SK-N-SH treated with all-trans-retinoic acid at 6 μM for 48 hours (cell line): Measurements from ENCODE around the gene CIC.

ENCODE experiments used
- ARNTL ChIP-seq: fragments of 450-650 bp; formaldehyde crosslinking; IDR thresholded peaks from 2 replicates; pipeline ENCODE4 v1.5.0; 2020; ENCODE audit warnings: low read depth, mild to moderate bottlenecking, moderate library complexity, borderline replicate concordance
- ESRRG ChIP-seq: fragments of 250-450 bp; sonication (Bioruptor Pico); IDR thresholded peaks from 2 replicates; pipeline ENCODE4 v1.6.1; 2021; ENCODE audit warnings: mild to moderate bottlenecking
- GLIS3 ChIP-seq: fragments of 250-450 bp; sonication (Bioruptor Pico); IDR thresholded peaks from 2 replicates; pipeline ENCODE4 v1.5.0; 2020; ENCODE audit warnings: mild to moderate bottlenecking, moderate library complexity
- ISL1 ChIP-seq: fragments of 250-450 bp; sonication (Bioruptor Pico); IDR thresholded peaks from 2 replicates; pipeline ENCODE4 v2.1.2; 2022; ENCODE audit warnings: mild to moderate bottlenecking, moderate library complexity
- OSR1 ChIP-seq: fragments of 250-450 bp; sonication (Bioruptor Pico); IDR thresholded peaks from 2 replicates; pipeline ENCODE4 v1.8.0; 2022; ENCODE audit warnings: moderate library complexity, mild to moderate bottlenecking, inconsistent platforms
- PPARA ChIP-seq: fragments of 250-450 bp; sonication (Bioruptor Pico); IDR thresholded peaks from 2 replicates; pipeline ENCODE4 v1.5.0; 2020; ENCODE audit warnings: mild to moderate bottlenecking, borderline replicate concordance
- RARB ChIP-seq: fragments of 250-450 bp; sonication (Bioruptor Pico); IDR thresholded peaks from 2 replicates; pipeline ENCODE4 v1.8.0; 2021; ENCODE audit warnings: mild to moderate bottlenecking, moderate library complexity
- TCF4 ChIP-seq: fragments of 250-450 bp; sonication (Bioruptor Pico); IDR thresholded peaks from 2 replicates; pipeline ENCODE4 v1.8.0; 2021; ENCODE audit warnings: mild to moderate bottlenecking, moderate library complexity, borderline replicate concordance
- TOX ChIP-seq: fragments of 250-450 bp; sonication (Bioruptor Pico); IDR thresholded peaks from 2 replicates; pipeline ENCODE4 v1.8.0; 2021; ENCODE audit warnings: mild to moderate bottlenecking, moderate library complexity, borderline replicate concordance
- ZFP30 ChIP-seq: fragments of 450-650 bp; formaldehyde crosslinking; IDR thresholded peaks from 2 replicates; pipeline ENCODE4 v1.5.0; 2022; ENCODE audit warnings: mild to moderate bottlenecking, moderate library complexity
- ZNF70 ChIP-seq: fragments of 450-650 bp; formaldehyde crosslinking; IDR thresholded peaks from 2 replicates; pipeline ENCODE4 v1.5.0; 2020; ENCODE audit warnings: mild to moderate bottlenecking, moderate library complexity
- TF ChIP-seq, protein P1 (sequence below): fragments of 250-450 bp; sonication (Bioruptor Pico); IDR thresholded peaks from 2 replicates; pipeline ENCODE4 v1.8.0; 2020; ENCODE audit warnings: mild to moderate bottlenecking, moderate library complexity, borderline replicate concordance
- TF ChIP-seq, protein P2 (sequence below): fragments of 250-450 bp; sonication (Bioruptor Pico); IDR thresholded peaks from 2 replicates; pipeline ENCODE4 v1.5.0; 2020; ENCODE audit warnings: mild to moderate bottlenecking, moderate library complexity
- TF ChIP-seq, protein P3 (sequence below): fragments of 250-450 bp; sonication (Bioruptor Pico); IDR thresholded peaks from 2 replicates; pipeline ENCODE4 v1.5.1; 2021; ENCODE audit warnings: mild to moderate bottlenecking, moderate library complexity

DNA sequence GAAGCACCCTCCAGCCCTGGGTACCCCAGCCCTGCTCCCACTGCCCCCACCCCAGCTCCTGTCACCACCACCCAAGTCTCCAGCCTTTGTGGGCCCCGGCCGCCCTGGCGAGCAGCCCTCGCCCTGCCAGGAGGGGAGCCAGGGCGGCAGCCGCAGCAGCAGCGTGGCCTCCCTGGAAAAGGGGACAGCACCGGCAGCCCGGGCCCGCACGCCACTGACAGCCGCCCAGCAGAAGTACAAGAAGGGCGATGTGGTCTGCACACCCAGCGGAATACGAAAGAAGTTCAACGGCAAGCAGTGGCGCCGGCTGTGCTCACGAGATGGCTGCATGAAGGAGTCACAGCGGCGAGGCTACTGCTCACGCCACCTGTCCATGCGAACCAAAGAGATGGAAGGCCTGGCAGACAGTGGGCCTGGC, 3.9 kb downstream of the CIC start:
- TF ChIP-seq RARB (CRISPR knock-in tag), result no peak
- no peak for TF ChIP-seq PPARA (CRISPR knock-in tag)
- TF ChIP-seq, protein P1, sequence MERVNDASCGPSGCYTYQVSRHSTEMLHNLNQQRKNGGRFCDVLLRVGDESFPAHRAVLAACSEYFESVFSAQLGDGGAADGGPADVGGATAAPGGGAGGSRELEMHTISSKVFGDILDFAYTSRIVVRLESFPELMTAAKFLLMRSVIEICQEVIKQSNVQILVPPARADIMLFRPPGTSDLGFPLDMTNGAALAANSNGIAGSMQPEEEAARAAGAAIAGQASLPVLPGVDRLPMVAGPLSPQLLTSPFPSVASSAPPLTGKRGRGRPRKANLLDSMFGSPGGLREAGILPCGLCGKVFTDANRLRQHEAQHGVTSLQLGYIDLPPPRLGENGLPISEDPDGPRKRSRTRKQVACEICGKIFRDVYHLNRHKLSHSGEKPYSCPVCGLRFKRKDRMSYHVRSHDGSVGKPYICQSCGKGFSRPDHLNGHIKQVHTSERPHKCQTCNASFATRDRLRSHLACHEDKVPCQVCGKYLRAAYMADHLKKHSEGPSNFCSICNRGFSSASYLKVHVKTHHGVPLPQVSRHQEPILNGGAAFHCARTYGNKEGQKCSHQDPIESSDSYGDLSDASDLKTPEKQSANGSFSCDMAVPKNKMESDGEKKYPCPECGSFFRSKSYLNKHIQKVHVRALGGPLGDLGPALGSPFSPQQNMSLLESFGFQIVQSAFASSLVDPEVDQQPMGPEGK (CRISPR knock-in tag), result no peak
- no peak for TF ChIP-seq ZFP30 (CRISPR knock-in tag)
- no peak for TF ChIP-seq ESRRG (CRISPR knock-in tag)
- TF ChIP-seq ARNTL (CRISPR knock-in tag), result no peak
- no peak for TF ChIP-seq OSR1
- TF ChIP-seq, protein P2, sequence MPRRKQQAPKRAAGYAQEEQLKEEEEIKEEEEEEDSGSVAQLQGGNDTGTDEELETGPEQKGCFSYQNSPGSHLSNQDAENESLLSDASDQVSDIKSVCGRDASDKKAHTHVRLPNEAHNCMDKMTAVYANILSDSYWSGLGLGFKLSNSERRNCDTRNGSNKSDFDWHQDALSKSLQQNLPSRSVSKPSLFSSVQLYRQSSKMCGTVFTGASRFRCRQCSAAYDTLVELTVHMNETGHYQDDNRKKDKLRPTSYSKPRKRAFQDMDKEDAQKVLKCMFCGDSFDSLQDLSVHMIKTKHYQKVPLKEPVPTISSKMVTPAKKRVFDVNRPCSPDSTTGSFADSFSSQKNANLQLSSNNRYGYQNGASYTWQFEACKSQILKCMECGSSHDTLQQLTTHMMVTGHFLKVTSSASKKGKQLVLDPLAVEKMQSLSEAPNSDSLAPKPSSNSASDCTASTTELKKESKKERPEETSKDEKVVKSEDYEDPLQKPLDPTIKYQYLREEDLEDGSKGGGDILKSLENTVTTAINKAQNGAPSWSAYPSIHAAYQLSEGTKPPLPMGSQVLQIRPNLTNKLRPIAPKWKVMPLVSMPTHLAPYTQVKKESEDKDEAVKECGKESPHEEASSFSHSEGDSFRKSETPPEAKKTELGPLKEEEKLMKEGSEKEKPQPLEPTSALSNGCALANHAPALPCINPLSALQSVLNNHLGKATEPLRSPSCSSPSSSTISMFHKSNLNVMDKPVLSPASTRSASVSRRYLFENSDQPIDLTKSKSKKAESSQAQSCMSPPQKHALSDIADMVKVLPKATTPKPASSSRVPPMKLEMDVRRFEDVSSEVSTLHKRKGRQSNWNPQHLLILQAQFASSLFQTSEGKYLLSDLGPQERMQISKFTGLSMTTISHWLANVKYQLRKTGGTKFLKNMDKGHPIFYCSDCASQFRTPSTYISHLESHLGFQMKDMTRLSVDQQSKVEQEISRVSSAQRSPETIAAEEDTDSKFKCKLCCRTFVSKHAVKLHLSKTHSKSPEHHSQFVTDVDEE (CRISPR knock-in tag), result no peak
- TF ChIP-seq, protein P3, sequence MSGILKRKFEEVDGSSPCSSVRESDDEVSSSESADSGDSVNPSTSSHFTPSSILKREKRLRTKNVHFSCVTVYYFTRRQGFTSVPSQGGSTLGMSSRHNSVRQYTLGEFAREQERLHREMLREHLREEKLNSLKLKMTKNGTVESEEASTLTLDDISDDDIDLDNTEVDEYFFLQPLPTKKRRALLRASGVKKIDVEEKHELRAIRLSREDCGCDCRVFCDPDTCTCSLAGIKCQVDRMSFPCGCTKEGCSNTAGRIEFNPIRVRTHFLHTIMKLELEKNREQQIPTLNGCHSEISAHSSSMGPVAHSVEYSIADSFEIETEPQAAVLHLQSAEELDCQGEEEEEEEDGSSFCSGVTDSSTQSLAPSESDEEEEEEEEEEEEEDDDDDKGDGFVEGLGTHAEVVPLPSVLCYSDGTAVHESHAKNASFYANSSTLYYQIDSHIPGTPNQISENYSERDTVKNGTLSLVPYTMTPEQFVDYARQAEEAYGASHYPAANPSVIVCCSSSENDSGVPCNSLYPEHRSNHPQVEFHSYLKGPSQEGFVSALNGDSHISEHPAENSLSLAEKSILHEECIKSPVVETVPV, result no peak
- TF ChIP-seq ISL1, result no peak
- no peak for TF ChIP-seq ZNF70 (CRISPR knock-in tag)
- TF ChIP-seq TCF4 (CRISPR knock-in tag), result no peak
- TF ChIP-seq TOX, result no peak
- no peak for TF ChIP-seq GLIS3 (CRISPR knock-in tag)
